Activated CD4-positive, alpha-beta T cell treated with anti-CD3 and anti-CD28 coated beads for 24 hours (primary cell): Measurements from ENCODE around the gene SLC37A4.
"Not testable (repeated sequence)": the region's sequence is repeated elsewhere in the genome, so short reads cannot be mapped to it uniquely, and the experiment has no call there.

Experiments
- DNase-seq, 2 donors: peaks; one replicate each; pipeline ENCODE4 v3.0.0-alpha.2; 2020; ENCODE audit warnings: low read depth in 2 of 2

Gene SLC37A4

GRCh38 chr11:119030329-119031047, at the start of gene SLC37A4:
TSS of gene SLC37A4 (minus strand) at chr11:119030877.
- DNase-seq = peak; percentile 98 to 100

GRCh38 chr11:119078675-119079420, 48.2 kb upstream of the SLC37A4 start:
- no peak for DNase-seq

DNA sequence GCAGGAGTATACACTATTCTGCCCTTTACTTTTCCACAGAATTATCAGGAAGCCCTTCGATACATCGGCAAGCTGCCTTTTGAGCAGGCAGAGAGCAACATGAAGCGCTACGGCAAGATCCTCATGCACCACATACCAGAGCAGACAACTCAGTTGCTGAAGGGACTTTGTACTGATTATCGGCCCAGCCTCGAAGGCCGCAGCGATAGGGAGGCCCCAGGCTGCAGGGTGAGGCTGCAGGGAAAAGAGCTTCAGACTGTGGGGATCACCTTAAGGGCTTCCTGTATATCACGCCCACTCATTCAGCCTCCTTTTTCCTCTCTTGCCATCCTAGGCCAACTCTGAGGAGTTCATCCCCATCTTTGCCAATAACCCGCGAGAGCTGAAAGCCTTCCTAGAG, 47.2 kb upstream of the SLC37A4 start:
- DNase-seq = no peak

- DNase-seq = peak; percentile 98 to 99
These were observed 36.9 kb upstream of the SLC37A4 start, which contains the start of gene VPS11 for GRCh38 chr11:119067371-119068222. TSS of gene VPS11 (plus strand) at chr11:119067818. CDS start at chr11:119067824, 6 bp downstream.

- DNase-seq = no peak
These were observed 34.7 kb upstream of the SLC37A4 start for GRCh38 chr11:119065369-119065768.

- no peak for DNase-seq
These were observed 32.1 kb upstream of the SLC37A4 start for GRCh38 chr11:119062779-119063178.

GRCh38 chr11:119061256-119061655, 30.6 kb upstream of the SLC37A4 start:
- no peak for DNase-seq

- DNase-seq = not testable (repeated sequence)
These were observed 28.5 kb upstream of the SLC37A4 start for GRCh38 chr11:119059128-119059527.

DNA sequence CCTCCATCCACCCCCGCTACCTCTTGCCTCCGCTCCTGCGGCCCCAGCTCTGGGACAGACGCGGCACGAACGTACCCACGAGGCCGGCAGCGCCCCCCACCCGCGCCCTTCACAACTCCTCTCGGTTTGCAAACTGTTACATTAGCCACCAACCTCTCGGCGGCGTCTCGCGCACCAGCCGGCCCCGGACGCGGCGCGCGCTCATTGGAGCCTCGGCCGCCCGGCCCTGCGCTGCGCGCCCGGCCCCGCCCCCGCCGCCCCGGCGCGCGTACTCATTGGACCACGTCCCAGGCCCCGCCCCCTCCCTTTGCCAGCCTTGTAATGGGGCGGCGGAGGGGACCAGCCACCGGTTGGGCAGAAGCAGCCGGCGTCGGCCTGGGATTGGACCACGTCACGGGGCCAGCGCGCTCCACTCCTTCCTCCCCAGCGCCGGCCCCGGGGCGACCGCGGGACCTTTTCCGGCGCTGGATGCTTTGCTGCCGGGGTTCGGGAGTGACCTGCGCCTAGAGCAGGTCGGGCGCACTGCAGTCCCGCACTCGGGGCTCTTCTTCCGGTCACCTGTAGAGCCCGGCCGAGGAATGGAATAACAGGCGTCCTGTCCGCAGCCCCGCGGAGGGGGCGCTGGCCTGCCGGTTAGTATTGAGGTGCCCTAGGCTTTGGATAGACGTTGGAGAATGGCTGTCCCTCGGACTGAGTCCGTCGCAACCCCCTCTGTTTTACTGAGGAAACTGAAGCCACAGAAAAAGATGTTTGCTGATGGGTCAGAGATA, 26.5 kb upstream of the SLC37A4 start, which contains the start of gene HYOU1:
Gene HYOU1, minus strand, starts transcription at position 206 of the 770 bp plus-strand sequence. CDS start 1,045 bp downstream, outside the sequence.
- peak; percentile 99 for DNase-seq

DNA sequence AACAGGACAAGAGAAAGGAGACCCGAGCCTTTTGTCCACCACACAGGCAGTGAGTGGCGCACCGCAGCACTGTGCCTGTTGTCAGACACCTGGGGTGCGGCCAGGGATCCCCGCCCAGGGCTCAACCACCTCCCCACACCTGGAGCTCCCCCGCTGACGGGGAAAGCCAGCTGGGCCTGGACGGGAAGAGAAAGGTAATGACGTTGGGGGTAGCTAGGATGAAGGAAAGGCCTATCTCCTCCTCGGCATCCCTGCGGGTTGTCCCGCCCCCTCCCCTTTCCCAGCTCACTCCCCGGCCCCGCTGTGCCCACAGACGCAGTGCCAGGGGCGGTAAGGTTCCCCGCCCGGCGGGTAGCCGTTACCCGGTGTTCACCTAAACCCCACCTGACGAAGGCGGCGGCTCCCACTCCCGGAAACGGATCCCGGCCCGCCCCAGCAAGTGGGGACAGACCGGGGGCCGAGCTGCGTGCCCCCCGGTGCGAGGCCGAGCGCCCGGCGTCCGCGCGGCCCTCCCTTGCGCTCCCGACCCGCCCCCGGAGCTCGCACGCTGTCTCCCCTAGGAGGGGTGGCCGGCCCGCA, 25.8 kb upstream of the SLC37A4 start:
- peak in 1 of 2 donors; percentile 23 for DNase-seq

DNA sequence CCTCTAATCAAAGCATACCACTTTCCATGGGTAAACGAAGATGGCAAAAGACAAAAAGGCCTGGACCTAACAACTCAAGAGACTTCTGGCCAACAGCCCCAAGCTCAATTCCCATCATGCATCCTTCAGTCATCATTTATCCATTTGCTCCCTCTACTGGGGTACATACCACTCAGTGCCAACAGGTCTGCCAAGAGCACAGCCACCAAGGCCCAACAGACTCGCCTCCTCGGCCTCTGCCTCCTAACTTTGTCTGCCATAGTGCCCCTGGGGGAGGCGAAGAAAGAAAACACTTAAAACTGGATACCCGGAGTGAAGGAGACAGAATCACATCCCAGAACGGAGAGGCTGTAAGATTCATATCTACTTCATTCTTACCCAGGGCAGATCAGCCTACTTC, 25.2 kb upstream of the SLC37A4 start:
- no peak for DNase-seq

- DNase-seq = no peak
These were observed 23.7 kb upstream of the SLC37A4 start for GRCh38 chr11:119054418-119054817.

- DNase-seq = no peak
These were observed 21.6 kb upstream of the SLC37A4 start for GRCh38 chr11:119052163-119052814.

DNA sequence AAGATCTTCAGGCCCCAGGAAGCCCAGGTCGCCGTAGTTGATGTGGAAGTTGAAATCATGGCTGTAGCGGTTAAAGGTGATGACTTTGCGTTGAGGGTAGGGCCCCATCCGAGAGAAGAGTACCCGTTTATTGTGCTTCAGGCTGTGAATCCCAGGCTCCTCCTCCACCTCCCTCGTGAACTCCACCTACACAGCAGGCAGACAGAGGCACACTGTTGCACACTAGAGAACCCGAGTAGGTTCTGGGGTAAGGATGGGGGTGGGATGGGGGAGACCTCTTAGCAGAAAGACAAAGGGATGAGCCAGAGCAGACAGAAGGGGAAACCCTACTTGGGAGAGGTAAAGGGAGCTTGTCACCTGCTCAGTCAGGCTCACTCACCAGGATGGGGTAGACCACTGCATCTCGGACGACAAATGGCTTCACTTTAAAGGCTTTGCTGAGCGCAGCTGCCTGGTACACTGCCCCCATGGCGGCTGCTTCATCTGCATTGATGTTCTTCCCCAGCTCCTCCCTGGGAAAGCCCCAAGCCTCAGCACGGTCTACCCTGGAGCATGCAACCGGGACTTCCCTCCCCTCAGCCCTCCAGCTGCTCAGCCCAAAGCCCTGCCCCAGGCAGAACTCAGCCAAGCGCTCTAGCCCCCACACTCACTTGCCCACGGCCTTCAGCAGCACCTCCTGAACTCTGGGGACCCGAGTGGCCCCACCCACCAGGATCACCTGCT, 20.9 kb upstream of the SLC37A4 start:
- no peak for DNase-seq

- no peak for DNase-seq
These were observed 18.4 kb upstream of the SLC37A4 start for GRCh38 chr11:119049081-119049480.

GRCh38 chr11:119048644-119049043, 18.0 kb upstream of the SLC37A4 start:
- no peak for DNase-seq

DNA sequence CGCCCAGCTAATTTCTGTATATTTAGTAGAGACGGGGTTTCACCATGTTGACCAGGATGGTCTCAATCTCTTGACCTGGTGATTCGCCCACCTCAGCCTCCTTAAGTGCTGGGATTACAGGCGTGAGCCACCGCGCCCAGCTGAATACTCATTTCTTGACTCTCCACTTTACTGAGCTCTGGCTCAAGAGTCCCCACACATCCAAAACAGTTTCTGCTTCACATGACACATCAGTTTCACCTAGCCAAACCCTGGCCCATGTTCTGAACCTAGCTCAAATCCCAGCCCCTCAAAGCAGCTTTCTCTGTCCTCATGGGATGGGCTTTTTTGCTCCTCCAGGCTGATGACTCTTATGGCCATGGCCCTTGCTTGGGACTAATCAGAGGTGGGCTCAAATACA, 16.5 kb upstream of the SLC37A4 start:
- DNase-seq = no peak

DNA sequence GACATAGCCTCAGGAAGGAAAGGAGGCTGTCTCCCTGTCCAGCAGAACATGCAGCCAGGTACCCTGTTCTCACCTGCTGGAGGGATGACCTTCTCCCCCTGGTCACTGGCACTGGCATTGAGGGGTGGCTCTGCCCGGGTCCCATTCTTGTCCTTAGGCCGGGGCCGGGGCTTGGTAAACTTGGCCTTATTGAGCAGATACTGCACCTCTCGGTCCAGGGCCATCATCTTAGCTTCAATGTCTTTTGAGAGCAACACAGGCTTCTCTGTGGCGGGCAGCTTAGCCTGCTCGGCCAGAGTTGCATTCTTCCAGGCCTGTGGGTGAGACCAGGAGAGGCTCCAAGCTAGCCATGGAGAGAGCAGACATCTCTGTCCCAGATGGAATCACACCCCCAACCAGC, 15.8 kb upstream of the SLC37A4 start:
- no peak for DNase-seq

DNA sequence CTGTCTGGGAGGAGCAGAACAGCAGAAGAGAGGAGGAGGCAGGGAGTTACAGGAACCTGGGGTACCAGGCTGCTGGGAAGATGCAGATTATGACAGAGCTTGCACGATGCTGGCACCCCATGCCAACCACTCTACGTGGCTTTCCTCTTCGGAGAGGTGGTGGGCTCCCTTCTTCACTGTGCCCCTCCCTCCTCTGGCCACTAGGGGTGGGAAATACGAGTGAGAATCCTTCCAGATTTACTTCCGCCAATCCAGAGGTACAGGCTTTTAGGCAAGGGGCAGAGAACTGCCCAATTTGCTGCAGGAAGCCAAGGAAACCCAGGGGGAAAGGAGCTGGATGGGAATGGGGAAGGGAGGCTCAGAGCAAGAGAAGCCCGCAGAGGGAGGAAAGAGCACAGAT, 14.0 kb upstream of the SLC37A4 start:
- DNase-seq = no peak

DNA sequence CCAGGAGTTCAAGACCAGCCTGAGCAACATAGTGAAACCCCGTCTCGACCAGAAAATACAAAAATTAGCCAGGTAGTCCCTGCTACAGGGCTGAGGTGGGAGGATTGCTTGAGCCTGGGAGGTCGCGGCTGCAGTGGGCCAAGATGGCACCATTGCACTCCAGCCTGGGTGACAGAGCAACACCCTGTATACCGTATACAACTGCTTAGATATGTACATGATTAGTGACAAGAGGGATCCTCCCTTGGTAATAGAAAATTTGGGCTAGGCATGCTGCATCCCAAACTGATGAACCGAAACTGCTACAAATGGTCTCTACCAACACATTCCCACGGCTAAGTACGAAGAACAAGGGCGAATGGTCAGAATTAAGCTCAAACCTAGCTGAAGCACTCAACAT, 12.2 kb upstream of the SLC37A4 start:
- no peak for DNase-seq
